Brain microvascular endothelial cell (primary cell): ENCODE data around the gene NPLOC4.

Source experiments
- DNase-seq: peaks from one replicate; pipeline ENCODE4 v3.0.0-alpha.2; 2020
- H3K27ac ChIP-seq: fragments of 250-450 bp; sonication (Bioruptor Pico); 2 replicates; pipeline ENCODE4 v1.5.1; 2020; ENCODE audit warnings: mild to moderate bottlenecking, moderate library complexity
- H3K27me3 ChIP-seq: fragments of 250-450 bp; sonication (Bioruptor Pico); replicated peaks from 2 replicates; pipeline ENCODE4 v1.5.1; 2020; ENCODE audit warnings: mild to moderate bottlenecking
- H3K36me3 ChIP-seq: fragments of 250-450 bp; sonication (Bioruptor Pico); replicated peaks from 2 replicates; pipeline ENCODE4 v1.5.1; 2020; ENCODE audit warnings: mild to moderate bottlenecking
- H3K4me3 ChIP-seq: 2 replicates; pipeline ENCODE4 v1.5.1; 2011; ENCODE audit warnings: low read depth, mild to moderate bottlenecking, control low read depth, low read length, moderate library complexity
- CTCF ChIP-seq: IDR thresholded peaks from 2 replicates; pipeline ENCODE4 v1.5.1; 2011; ENCODE audit warnings: low read depth, mild to moderate bottlenecking, moderate library complexity, low read length, control low read depth, inconsistent platforms; ENCODE audit errors: missing control alignments
- in situ Hi-C: cut with HindIII; loops from 2 replicates; pipeline ENCODE4 v1.10.0; 2017; ENCODE audit warnings: low sequenced_read_pairs, low pct_ligation_motif_present

NPLOC4 gene

GRCh38 chr17:81550285-81550684 lies 86.6 kb downstream of the NPLOC4 start:
- in situ Hi-C loops = no loop called here
- no peak for DNase-seq
- peaks cover 35% of the 10 kb centered on the region for H3K36me3 ChIP-seq

GRCh38 chr17:81549826-81550225 lies 87.1 kb downstream of the NPLOC4 start:
- Histone ChIP-seq H3K27me3 (no peaks in the 10 kb centered on the region), H3K36me3 (peaks cover 40% of the 10 kb centered on the region), H3K4me3 (no peak overlapping the region), H3K27ac (no peak overlapping the region)
- TF ChIP-seq CTCF = no peak
- no peak for DNase-seq
- in situ Hi-C loops = no loop called here

More at GRCh38 chr17:81550285-81550684, 86.6 kb downstream of the NPLOC4 start:
- no peak for TF ChIP-seq CTCF
- no peak overlapping the region for H3K27ac ChIP-seq
- H3K4me3 ChIP-seq = no peak overlapping the region
- H3K27me3 ChIP-seq = no peaks in the 10 kb centered on the region

- TF ChIP-seq CTCF = no peak
- Histone ChIP-seq H3K4me3 (no peak overlapping the region), H3K27ac (no peak overlapping the region), H3K27me3 (no peaks in the 10 kb centered on the region), H3K36me3 (peaks cover 47% of the 10 kb centered on the region)
- in situ Hi-C loops = no loop called here
- DNase-seq = no peak
Measured at GRCh38 chr17:81549031-81549557, 87.8 kb downstream of the NPLOC4 start.

- no peaks in the 10 kb centered on the region for H3K27me3 ChIP-seq
- no peak for TF ChIP-seq CTCF
- in situ Hi-C loops = no loop called here
- no peak overlapping the region for H3K27ac ChIP-seq
- H3K36me3 ChIP-seq = peaks cover 53% of the 10 kb centered on the region
- H3K4me3 ChIP-seq = no peak overlapping the region
- no peak for DNase-seq
Measured at GRCh38 chr17:81547614-81547982, 89.3 kb downstream of the NPLOC4 start.

GRCh38 chr17:81546906-81547613 lies 89.9 kb downstream of the NPLOC4 start:
- no peak for DNase-seq
- TF ChIP-seq CTCF = no peak
- in situ Hi-C loops = no loop called here
- Histone ChIP-seq H3K4me3 (no peak overlapping the region), H3K36me3 (peaks cover 53% of the 10 kb centered on the region), H3K27ac (no peak overlapping the region), H3K27me3 (no peaks in the 10 kb centered on the region)
